Activated gamma-delta T cell (primary cell): ENCODE data around the gene UBE4B.

Experiments used
- DNase-seq: peaks from one replicate; lab custom pipeline; 2025; lab: John Stamatoyannopoulos, UW

UBE4B gene

DNA sequence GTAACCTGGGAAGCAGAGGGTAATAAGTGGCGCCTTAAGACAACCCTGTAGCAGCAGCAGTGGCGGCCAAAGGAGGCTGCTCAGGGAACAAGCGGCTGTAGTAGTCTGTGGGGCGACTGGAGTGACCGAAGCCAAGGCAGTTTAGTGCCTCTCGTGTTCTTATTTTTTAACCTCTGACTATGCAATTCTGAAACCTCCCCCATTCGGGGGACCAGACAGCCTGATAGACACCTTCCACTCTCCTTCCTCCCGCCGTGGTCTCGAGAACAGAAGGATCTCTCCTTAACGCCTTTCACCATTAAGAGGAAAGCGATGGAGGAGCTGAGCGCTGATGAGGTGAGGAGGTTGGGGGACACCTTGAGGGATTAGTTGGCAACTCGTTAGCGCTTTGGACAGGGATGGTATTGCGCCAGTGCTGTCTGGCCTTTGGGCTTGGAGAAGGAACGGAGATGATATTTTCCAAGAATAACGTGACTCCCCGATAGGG is 644 bp downstream of the UBE4B start:
- no peak for DNase-seq

DNA sequence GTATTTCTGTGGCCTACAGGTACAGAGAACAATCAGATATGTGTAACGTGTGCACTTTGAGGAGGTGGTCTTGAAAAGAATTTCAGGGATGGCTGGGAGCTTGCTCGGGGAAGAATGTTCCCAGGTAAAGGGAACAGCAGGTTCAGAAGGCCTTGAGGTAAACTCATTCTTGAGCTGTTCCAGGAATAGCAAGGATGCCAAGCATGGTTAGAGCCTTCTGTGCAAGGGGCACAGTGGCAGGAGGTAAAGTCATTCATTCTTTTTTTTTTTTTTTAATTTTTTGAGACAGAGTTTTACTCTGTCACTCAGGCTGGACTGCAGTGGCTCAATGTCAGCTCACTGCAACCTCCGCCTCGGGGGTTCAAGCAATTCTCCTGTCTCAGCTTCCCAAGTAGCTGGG is 10.0 kb downstream of the UBE4B start:
- DNase-seq = no peak

DNA sequence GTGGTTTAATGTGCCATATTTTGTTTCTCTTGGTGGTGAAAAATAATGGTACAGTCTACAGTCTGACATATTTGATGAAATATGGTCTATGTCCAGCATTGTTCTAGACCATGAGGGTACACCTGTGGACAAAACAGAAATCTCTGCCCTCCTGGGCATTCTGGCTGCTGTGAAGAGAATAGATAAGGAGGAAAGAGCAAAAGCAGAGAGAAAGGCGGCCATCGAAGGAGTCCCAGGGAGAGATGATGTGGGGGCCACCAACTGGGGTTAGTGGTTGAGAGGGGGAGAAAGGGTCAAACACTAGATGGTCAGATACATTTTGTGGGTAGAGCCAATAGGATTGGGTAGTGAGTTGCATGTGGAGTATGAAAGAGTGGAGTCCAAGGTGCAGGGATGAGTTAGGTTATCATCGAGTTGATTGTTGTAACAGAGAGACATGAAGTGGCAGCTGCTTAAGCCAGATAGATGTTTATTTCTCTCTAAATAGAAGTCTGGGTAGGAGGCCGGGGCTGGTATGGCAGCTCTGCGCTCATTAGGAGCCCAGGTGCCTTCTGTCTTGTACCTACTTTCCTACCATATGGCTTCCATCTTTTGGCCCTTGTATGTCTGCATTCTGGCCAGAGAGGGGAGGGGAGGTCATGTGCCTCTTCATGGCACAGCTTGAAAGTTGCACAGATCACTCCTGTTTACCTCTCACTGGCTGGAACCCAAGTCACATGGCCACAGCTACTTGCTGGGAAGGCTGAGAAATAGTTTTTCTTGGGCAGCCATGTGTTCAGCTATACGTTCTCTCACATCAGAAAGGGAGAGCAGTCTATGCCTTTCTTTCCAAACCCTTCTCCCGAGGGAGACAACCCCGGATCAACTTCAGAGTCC is 13.0 kb downstream of the UBE4B start:
- no peak for DNase-seq

DNA sequence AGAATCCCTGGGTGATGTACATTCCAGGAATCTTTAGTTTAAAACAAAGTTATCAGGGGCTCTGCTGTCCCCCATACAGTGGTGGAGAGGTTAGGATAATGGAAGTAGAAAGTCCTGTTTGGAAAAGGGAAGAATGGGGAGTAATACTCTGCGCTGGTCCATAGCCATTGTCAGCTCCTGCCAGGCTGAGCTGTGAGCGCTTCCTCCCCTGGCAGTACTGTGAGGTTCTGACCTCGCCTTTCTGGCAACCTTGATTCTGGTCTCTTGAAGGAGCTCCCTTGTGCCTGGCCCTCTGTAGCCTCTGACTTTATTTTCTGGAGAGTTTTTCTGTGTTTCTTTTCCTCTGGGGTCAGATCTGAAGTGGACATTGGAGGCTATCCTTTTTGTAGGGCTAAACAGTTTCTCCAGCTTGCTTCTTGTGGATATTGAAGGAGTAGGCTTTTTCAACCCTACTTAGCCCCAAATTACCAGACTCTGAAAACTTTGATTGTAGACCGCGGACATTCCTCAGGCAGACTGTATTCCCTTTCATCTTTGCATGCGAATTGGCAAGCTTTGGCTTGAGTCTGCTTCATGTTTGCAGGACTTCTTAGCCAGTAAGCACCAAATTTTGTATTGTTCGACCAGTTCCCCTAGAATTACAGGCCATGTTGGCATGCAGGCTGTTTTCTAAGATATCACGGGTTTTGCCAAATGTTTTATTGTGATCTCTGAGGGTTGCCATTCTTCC is 13.8 kb downstream of the UBE4B start:
- DNase-seq = no peak

DNA sequence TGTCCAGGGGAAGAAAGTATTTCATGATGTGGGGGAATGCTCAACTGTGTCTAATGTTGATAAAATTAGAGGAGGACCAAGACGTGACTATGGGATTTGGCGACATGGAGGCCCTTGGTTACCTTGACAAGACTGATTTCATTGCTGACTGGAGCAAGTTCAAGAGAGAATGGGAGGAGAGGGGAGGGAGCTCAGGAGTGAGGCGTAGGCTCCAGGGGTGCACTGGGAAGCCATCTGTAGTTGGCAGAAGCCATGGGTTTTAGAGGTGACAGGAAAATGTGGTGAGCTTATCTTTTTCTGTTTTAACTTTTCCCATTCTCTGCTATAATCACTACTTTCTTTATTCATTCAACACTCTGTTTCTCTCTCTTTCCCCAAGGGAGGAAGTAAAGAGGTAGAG is 15.8 kb downstream of the UBE4B start:
- no peak for DNase-seq

DNA sequence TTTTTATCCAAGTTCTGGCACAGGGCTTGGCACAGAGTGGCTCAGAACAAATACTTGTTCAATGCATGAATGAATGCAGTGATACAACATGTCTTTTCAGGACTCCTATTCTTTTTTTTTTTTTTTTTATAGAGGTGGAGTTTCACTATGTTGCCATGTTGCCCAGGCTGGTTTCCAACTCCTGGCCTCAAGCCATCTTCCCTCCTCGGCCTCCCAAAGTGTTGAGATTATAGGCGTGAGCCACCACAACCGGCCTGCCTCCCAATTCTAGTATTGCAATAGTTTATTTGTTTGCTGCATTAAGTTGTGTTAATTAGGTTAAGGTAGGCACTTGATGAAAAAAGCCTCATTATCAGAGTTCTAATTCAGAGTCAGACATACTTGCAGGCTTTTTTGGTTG is 17.9 kb downstream of the UBE4B start:
- DNase-seq = no peak

DNA sequence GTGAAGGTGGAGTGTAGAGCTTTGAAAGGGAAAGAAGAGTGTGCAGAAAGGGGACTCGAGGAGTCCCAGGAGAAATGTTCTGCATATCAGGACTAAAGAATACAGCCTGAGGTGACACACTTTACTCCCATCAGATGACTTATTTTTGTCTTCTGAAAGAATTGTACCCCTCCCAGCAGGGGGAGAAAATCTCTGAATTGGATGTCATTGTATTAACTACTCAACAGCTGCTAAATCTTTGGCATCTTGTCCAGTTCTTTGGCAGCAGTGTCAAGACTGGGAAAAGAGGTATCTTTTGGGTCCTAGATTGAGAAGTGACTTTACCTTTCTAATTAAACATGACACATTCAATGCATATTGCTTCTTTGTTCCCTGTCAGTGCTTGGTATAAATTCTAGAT is 18.9 kb downstream of the UBE4B start:
- no peak for DNase-seq

DNA sequence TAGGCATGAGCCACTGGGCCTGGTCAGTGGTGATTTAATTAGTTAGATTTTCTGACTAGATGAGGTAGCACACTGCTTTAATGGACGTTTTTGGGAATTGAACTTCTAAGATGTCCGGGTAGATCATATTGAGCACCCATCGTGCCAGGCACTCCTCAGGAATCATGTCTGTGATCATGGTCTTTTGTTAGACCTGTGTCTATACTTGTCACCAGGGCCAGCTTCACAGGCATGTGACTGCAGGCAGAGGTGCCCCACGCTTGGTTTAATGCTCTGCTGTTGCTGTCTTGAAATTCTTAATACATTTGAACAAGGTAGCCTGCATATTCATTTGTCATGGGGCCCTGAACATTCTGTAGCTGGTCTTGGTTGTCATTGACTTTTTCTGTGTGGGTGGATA is 19.6 kb downstream of the UBE4B start:
- DNase-seq = no peak

DNA sequence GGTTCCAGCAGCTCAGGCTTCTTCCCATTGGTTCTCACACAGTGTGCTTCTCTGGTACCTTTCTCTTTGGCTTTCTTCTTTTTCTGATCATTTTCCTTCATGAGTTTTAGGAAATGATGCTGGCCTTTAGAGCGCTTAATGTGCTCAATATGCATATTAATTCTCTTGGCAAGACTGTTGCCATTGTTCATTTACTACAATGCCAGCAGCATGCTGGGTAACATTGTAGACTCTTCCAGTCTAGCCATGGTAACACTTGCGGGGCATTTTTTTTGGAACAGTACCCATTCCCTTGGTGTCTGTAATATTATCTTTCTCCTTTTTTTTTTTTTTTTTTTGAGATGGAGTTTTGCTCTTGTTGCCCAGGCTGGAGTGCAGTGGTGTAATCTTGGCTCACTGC is 21.7 kb downstream of the UBE4B start:
- no peak for DNase-seq

DNA sequence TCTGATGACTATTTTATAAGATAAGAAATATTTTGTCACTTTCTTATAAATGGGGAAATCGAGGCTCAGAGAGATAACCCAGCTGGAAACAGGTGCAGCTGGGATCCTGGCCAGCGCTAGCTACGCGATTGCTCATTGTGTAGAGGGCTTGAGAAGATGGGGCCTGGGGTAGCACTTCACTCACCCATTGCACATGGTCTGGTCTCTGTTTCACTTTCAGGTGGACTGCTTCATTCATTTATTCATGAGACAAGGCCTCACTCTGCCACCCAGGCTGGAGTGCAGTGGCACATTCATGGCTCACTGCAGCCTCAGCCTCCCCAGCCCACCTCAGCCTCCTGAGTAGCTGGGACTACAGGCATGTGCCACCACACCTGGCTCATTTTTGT is 23.8 kb downstream of the UBE4B start:
- no peak for DNase-seq

DNA sequence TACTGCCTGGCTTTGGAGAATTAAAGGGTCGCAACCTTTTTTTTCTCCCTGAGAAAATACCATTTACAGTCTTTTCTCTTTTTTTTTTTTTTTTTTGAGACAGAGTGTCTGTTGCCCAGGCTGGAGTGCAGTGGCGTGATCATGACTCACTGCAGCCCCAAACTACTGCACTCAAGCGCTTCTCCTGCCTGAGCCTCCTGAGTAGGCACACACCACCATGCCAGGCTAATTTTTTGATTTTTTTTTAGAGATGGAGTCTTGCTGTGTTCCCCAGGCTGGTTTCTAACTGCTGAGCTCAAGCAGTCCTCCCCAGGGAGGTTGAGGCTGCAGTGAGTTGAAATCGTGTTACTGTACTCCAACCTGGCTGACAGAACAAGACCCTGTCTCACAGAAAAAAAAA is 24.6 kb downstream of the UBE4B start:
- no peak for DNase-seq

DNA sequence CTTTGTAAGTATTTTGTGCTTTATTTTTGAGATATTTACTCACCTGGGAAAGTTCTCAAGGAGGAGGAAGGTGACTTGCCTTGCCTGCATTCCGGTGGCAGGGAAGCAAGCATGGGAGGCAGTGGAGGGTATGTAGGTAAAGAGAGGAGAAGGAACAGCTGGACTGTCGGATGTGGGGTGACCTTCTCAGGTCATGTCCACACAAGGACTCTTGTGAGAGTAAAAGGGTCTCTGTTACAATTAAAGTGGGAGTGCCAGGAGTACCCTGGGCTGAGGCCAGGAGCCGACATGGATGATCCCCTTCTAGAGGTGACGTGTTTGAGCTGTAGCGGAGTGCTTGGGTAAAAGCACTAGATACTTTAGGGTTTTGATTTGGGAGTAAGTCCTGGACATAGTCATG is 25.0 kb downstream of the UBE4B start:
- no peak for DNase-seq

DNA sequence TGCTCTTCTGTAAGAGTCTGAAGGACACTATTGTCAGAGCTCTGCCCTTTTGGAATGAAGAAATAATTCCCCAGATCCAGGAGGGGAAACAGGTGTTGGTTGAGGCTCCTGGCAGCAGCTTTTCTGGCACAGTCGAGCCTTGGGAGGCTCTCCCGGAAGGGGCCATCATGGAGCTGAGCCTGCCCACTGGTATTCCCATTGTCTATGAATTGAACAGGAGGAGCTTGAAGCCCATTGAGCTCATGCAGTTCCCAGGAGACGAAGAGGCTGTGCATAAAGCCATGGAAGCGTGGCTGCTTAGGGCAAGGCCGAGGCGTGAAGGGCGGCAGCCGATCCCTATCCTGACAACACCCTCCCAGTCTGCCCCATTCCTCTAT is 26.6 kb downstream of the UBE4B start:
- no peak for DNase-seq

DNA sequence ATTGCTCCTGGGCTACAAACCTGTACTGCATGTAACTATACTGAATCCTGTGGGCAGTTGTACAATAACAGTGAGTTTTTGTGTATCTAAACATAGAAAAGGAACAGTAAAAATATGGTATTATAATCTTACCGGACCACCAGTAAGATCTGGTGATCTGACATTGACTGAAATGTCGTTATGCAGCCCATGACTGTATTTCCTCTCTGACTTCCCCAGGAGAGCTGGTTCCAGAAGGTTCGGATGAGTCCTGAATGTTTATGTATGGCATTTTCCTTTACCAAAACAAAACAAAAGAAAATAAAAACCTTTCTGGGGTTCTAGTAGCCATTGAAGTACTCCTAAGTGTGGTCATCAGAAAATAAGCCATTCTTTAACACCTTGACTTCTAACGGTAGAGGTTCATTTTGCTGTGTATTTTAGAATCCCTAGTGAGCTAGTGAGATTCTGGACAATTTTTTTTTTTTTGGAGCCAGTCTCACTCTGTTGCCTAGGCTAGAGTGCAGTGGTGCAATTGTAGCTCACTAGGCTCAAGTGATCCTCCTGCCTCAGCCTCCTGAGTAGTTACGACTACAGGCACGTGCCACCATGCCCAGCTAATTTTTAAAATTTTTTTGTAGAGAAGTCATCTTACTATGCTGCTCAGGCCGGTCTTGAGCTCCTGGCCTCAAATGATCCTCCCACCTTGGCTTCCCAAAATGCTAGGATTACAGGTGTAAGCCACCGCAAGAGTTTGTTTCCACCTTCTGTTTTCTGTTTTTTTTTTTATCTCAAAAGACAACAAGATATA is 27.7 kb downstream of the UBE4B start:
- no peak for DNase-seq

DNA sequence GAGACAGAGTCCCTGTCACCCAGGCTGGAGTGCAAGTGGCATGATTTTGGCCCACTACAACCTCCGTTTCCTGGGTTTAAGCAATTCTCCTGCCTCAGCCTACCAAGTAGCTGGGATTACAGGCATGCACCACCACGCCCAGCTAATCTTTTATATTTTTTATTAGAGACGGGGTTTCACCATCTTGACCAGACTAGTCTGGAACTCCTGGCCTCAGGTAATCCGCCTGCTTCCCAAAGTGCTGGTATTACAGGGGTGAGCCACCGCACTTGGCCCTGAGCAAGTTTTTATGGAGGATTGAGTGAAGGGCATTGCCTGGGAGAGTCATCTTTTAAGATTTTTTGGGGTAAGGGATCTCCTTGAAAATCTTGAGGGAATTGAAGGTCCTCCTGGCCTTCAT is 28.5 kb downstream of the UBE4B start:
- DNase-seq = no peak

DNA sequence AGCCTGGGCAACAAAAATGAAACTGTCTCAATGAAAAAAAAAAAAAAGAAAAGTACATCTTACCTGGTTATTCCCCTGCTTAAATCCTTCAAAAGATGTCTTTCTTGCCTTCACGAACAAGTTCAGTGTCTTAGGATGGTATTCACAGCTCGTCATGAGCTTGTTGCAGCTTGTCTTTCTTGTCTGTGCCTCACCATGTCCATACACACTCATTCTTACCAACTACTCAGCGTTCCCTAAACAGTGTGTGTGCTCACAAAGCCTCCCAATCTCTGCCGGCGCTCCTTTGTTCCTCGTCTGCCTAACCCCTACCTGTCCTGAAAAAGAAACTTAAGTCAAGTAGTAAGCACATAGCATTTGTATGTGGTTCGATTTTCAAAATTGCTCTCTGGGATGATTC is 31.1 kb downstream of the UBE4B start:
- no peak for DNase-seq

DNA sequence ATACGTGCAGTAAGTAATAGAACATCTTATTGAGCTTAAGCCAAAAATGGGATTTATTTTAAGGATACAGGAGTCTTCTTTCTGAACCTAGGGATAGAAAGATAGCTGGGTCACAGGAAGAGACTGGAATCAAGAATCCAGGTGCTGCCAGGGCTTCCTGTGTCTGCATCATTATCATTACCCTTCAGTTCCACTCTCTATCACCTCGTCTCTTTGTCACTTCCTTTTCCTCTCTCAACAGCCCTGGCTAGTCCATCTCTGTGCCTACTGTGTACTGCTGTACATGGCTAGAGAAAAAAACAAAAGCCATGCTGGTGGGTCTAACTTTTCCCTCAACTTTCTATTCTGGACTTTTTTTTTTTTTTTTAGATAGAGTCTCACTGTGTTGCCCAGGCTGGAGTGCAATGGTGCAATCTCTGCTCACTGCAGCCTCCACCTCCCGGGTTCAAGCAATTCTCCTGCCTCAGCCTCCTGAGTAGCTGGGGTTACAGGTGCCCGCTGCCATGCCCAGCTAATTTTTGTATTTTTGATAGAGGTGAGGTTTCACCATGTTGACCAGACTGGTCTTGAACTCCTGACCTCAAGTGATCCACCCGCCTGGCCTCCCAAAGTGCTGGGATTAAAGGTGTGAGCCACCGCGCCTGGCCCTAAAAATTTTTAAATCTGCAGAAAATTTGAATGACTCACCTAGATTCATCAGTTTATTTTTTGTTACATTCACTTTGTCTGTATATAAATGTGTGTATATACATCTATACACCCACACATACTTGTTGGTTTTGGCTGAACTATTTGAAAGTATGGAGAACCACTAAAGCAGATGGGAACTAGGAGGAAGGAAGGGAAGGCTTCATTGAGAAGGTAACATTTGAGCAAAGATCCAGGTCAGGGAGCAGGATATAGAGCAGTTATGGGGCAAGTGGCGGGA is 31.9 kb downstream of the UBE4B start:
- no peak for DNase-seq

DNA sequence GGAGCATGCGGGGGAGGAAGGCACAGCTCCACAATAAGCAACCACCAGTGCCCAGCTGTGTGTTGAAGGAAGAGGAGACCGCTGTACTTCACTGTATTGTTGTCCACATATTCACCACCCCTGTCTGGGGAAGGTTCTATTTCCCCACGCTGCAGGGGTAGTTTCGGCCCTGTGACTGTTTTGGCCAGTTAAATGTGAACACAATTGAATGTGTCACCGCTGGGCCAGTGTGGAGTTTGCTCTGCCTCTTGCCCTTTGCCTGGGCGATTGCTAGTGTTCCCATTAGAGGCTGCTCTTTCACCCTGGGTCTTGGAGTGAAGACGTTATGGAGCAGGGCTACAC is 32.6 kb downstream of the UBE4B start:
- DNase-seq = no peak

DNA sequence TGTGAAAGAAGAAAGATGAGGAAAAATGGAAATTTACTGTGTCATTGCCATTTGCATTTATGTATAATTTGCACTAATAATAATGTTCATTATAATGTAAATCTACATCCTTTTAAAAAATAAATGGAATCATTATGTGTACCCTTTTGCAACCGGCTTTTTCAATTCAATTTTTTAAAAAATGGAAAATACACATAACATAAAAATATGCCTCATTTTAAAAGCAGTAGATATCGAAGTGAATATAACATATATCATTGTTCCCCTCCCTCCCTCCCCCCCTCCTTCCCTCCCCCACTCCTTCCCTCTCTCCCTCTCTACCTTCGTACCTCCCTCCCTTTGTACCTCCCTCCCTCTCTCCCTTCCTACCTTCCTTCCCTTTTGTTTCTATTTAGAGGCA is 33.0 kb downstream of the UBE4B start:
- DNase-seq = no peak

DNA sequence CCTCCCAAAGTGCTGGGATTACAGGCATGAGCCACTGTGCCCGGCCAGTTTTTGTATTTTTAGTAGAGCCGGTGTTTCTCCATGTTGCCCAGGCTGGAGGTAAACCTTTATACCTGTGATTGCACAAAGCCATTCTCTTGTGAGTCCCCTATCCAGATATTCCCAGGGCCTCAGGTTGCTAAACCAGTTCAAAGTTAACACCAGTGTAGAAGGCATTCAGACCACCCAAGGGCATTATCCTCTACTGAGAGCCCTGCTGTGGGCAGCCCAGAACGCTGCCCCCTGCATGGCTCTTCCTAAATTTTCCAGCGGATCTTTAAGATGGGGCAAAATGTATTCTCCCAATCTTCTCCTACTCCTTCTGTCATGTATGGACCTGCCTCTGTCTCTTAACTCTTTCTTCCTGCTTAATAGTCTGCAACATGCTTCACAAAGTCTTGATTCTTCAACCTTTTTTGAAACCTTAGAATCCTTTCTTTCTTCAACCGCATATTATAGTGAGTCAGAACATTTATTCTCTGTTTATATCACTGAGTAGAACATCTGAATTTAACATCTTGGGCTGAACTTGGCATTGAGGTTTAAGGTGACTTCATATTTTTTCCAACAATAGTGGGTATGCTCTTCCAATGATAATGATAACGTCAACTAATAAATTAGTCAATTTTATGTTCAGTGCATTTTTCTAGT is 36.0 kb downstream of the UBE4B start:
- DNase-seq = no peak

DNA sequence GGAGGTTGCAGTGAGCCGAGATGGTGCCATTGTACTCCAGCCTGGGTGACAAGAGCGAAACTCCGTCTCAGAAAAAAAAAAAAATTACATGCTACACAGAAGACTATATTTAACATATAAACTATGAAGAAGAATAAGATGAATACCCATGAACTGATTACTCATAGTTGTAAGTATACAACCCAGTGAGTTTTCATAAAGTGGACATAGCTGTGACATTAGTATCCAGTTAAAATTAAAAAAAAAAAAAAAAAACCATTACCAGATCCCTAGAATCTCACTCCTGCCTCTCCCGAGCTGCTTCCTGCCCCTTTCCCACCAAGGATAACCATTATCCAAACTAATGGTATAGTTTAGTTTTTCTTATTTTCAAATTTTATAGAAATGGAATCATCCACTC is 37.4 kb downstream of the UBE4B start:
- DNase-seq = no peak
